NCI-H82 treated with DMSO at 0.1 percent for 48 hours (cell line): ENCODE measurements around the gene STOX2.

ENCODE experiments used
- DNase-seq: peaks from one replicate; lab custom pipeline; 2025; ENCODE audit not compliant: unreplicated experiment; lab: John Stamatoyannopoulos, UW

The STOX2 gene

DNA sequence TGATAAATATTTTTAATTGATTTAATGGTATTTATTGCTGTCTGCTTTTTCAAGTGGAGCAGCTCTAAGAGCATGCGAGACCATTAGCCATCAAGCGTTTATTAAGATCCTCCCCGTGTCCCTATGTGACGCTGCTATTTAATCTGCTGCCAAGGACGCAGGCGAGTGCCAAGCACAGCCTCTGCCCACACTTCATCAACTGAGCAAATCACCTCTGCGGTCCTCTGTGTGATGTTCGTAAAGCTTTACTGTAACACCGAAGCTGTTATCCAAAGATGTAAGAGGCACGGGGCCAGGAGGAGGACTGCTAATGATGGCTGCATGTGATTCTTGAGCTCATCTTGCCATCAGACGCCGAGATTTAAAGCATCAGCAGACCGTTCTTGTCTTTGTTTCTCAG lies 79.5 kb downstream of the STOX2 start:
- no peak for DNase-seq

DNA sequence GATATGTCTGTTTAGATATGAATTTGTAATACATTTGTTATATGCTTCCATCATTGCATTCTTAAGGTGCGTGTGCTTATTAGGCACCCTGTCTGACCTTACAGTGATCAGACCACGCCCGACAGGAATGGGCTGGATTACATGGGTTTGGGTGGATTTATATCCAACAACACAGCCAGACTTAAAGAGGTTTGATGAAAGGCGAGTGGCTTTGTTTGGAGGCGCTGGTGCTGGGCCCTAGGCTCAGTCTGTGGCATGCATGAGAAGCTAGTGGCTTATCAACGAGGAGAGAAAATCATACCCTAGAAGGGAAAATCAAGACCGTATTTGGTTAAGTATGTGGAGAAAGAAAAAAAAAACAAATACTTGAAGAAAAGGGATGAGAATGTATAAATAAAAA lies 80.7 kb downstream of the STOX2 start:
- DNase-seq, result no peak

- DNase-seq, result no peak
Measured at GRCh38 chr4:183986291-183986970, 81.3 kb downstream of the STOX2 start.

DNA sequence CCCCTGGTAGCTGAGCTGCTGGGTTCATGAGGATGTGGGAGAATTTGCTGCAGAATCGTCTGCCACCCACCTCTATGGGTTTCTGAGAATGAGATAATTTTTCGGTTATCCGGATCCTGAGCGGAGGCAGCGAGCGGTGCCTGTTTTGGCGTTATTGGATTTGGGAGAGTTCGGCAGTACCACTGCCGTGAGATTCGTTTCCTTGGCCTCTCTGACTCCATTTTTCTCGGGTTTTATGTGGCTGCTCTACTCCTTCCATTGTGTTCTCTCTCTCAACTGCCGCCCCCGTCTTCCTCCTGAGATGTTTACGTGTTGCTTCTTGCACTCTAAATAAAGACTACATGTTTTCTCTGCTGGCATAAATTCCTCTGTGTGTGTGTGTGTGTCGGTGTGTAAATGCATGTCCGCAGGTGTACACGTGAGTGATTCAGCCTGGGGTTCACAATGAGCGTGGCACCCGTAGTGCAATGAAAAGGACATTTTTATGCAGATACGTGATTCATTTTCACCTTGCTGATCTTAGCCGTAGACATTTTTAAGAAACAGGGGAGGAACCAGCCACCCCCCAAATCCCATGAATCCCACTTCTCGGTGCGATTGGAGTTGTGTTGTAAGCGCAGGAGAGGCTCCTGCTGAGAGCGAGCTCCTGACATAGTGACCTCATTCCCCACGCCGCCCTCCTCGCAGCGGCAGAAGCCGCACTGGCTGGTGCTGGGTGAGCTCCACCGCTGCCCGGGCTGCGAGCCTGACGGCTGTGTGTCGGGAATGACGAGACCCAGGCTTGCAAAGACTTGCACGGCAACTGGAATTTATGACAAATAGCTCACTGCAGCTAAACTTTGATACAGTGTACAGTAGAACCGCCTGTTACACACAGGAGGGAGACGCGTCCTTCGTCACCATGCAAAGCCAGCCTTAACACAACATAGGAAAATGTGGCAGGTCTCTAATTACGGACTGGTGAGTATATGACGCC lies 82.2 kb downstream of the STOX2 start:
- DNase-seq, result no peak

GRCh38 chr4:183987987-183988392 lies 82.9 kb downstream of the STOX2 start:
- DNase-seq, result no peak

DNA sequence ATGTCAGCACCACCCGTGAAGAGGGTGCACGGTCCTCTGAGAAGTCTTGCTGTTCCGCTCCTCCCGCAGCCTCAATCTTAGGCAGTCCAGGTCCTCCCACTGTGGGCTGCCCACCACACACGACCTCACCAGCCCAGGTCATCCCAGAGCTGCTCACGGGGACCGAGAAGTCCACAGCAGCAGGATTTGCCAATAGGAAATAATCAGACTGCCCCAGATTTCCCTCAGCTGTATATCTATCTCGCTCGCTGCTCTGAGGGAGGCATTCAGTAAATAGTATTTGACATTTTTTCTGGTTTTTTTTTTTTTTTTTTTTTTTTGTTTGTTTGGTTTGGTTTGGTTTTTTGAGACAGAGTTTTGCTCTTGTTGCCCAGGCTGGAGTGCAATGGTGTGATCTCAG lies 83.8 kb downstream of the STOX2 start:
- DNase-seq, result no peak

GRCh38 chr4:183989461-183989860 lies 84.4 kb downstream of the STOX2 start:
- no peak for DNase-seq

DNA sequence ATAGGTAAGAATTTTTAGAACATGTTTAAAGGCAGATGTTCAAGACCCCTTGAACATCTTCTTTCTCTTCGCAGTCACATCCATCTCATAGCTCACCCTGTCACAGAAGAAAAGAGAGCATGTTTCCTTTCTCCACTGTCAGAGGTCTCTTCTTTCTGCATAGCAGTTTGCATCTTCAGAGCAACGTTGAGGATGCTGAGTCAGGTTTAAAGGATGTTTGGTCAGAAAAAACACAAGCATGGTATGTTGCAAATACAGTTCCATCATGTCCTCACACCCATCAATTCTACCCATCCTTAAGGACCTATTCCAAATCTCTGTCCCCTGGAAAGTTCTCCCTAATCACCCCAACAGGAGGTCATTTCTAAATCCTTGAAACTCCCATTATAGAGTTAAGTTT lies 84.8 kb downstream of the STOX2 start:
- no peak for DNase-seq

- no peak for DNase-seq
Measured at GRCh38 chr4:183993676-183994075, 88.6 kb downstream of the STOX2 start.

DNA sequence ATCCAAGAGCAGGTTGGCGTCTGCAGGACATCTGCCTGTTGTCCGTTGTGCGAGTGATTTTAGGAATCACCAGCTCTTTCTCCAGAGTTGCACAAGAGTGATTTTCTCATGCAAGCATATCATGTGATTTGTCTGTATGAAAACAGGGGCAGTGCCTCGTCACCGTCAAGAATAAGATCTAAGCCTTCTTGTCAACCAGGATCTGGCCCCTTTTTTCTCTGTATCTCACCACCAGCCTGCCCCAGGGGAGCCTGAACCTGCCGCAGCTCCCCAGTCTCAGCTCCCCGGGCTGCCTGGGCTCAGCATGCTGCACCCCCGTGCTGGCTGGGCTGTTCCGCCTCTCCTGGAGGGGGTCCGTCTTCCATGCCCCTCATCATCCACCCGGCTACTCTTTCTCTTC lies 90.5 kb downstream of the STOX2 start:
- no peak for DNase-seq

GRCh38 chr4:183996868-183997267 lies 91.8 kb downstream of the STOX2 start:
- no peak for DNase-seq

- DNase-seq, result no peak
Measured at GRCh38 chr4:183999435-183999834, 94.3 kb downstream of the STOX2 start.

DNA sequence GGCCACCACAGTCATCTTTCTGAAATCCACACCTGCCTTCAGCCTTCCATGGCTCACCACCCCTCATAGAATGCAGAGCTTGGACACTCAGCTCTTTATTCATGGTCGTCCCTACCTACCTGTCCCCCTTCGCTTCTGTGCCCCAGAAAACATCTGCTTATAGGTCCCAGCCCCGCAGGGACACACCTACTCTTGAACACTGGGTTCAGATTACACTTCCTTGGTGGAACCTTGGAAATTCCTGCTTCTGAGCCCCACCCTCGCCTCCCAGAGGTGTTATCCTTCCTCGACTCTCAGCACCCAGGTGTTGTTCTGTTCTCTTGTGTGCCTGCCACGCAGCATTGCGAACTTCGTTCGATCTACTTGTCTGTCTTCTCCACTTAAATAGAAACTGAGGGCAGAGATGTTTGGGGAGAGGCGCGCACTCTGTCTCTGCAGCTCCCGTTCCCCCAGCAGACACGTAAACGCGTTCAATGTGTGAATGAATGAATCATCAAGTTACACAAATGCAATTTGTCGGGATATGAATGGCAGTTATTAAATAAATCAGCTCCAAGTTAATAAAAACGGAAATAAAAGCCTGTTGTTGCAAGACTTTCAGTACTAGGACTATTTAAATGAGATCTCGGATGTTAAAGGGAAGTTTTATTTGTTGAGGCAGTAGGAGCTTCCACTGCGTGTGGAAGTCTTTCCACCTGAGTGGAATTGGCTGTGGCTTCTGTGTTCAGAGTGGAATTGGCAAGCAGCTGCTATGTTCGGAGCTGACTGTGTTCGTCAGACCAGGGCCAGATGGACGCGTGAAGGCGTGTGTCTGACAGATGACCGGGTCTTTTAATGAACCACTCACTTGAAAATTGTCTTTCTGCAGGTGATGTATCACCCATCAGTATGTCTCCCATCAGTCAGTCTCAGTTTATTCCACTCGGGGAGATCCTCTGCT lies 95.6 kb downstream of the STOX2 start:
- no peak for DNase-seq

GRCh38 chr4:184003433-184003832 lies 98.3 kb downstream of the STOX2 start:
- no peak for DNase-seq

DNA sequence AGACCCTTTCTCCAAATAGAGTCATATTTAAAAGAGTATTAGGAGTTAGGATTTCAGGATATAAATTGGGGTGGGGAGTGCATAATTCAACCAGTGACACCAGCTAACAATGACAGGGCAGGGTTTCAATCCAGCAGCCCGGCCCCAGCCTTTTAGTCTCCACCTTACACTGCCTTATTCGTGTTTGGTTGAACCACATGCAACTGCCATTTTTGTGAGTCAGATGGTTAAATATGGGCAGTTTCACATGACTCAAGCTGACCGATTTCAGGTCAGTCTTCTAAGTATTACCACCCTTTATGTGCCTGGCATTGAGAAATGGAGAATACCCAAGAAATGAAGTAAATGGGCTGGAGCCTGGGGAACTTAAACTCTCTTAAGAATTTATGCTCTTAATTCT lies 102.8 kb downstream of the STOX2 start:
- DNase-seq, result no peak

- DNase-seq, result no peak
Measured at GRCh38 chr4:184010696-184011095, 105.6 kb downstream of the STOX2 start.

GRCh38 chr4:184011826-184012380 lies 106.8 kb downstream of the STOX2 start:
- no peak for DNase-seq

- DNase-seq, result no peak
Measured at GRCh38 chr4:184012937-184013336, 107.8 kb downstream of the STOX2 start.

GRCh38 chr4:184014301-184014700 lies 109.2 kb downstream of the STOX2 start:
- no peak for DNase-seq

DNA sequence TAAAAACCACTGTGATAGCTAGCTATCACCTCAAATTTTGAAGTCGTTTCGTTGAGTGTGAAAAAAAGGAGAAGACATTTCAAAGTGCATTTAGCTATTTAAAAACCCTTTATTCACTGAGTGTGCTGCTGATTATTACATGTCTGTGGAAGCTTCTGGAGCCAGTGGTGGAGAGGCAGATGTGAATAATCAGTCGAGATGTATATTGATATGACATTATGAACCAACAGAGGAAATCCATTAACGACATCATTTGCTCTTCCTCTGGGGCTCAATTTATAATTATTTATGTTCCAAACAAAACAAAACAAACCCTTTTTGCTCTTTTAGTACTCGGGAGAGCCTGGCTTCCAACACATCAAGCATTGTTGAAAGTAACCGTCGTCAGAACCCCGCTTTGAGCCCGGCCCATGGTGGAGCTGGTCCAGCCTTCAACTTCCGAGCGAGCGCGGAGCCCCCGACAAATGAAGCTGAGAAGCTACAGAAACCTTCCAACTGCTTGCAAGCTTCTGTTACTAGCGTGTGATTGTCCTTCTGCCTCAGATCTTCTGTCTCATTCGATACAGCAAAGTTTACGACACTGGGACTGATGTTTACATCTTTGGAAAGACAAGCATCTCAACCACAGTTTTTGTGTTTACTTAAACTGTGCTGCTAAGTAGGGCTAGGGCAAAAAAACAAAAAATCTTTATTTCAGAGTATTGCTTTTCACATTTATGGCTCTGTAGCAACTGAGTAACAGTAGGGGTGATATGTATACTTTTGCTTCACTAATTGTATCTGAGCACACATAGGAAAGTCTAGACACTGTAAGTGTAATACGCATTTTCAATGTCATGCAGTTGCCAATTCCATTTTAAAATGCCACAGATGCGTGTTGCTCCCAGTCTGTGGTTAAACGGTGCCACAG lies 111.9 kb downstream of the STOX2 start:
- no peak for DNase-seq
